ENCODE measurements around the gene SPRED2.

The SPRED2 gene

DNA sequence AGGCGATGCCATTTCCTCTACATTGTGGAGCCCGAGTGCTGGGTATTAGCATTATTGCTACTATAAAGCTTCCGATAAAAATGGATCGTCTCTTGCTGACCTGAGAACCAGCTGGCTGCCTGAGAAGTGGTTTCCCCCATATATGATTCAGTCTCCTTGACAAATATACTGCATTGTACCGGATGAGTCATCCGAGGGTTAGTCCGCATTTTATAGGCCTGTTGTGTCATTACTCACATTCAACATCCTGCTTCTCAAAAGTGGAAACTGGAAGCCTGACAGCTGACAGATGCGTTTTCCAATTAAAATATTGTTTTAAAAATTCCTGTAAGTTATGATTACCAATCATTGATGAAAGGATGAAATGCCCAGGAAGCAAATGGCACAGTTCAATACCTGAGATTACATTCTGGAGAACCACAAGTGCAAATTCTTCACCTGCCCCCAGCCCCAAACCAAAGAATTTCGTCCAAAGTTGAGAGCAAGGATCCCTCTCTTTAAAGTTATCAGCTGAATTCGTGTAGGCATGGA is 65.7 kb downstream of the SPRED2 start:
- Histone ChIP-seq H4K20me1 (ENCODE audit: insufficient read depth, low read length) (peaks cover 85% of the 10 kb centered on the region), H3K9ac (ENCODE audit: low read depth, low read length) (no peak overlapping the region), H3K4me2 (ENCODE audit: insufficient read depth, low read length) (no peak overlapping the region), H3K79me2 (ENCODE audit: insufficient read depth, low read length) (peaks cover 97% of the 10 kb centered on the region), H3K4me3 (ENCODE audit: low read depth in 1 of 2, low read length in 2 of 2) (no peak overlapping the region), H3K9me3 (ENCODE audit: insufficient read depth, low read length, severe bottlenecking) (no peaks in the 10 kb centered on the region), H2AFZ (ENCODE audit: low read depth, low read length) (no peak overlapping the region), H3K27me3 (ENCODE audit: insufficient read depth, low read length, poor library complexity) (no peaks in the 10 kb centered on the region), H3K27ac (ENCODE audit: low read length) (no peak overlapping the region), H3K36me3 (ENCODE audit: insufficient read depth, low read length) (no peaks in the 10 kb centered on the region), H3K4me1 (ENCODE audit: insufficient read depth, low read length) (peaks cover 13% of the 10 kb centered on the region)
- ATAC-seq (ENCODE audit: insufficient read depth, low read depth) (no peak), DNase-seq (no peak)
- TF ChIP-seq EZH2 (IDR thresholded peaks at IDR 0.05; ENCODE audit: borderline replicate concordance, low read depth, low read length, severe bottlenecking) = no peak
- TF ChIP-seq, protein P1, sequence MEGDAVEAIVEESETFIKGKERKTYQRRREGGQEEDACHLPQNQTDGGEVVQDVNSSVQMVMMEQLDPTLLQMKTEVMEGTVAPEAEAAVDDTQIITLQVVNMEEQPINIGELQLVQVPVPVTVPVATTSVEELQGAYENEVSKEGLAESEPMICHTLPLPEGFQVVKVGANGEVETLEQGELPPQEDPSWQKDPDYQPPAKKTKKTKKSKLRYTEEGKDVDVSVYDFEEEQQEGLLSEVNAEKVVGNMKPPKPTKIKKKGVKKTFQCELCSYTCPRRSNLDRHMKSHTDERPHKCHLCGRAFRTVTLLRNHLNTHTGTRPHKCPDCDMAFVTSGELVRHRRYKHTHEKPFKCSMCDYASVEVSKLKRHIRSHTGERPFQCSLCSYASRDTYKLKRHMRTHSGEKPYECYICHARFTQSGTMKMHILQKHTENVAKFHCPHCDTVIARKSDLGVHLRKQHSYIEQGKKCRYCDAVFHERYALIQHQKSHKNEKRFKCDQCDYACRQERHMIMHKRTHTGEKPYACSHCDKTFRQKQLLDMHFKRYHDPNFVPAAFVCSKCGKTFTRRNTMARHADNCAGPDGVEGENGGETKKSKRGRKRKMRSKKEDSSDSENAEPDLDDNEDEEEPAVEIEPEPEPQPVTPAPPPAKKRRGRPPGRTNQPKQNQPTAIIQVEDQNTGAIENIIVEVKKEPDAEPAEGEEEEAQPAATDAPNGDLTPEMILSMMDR (IDR thresholded peaks at IDR 0.05; ENCODE audit: borderline replicate concordance, extremely low read depth, low read length, poor library complexity, severe bottlenecking) = no peak

DNA sequence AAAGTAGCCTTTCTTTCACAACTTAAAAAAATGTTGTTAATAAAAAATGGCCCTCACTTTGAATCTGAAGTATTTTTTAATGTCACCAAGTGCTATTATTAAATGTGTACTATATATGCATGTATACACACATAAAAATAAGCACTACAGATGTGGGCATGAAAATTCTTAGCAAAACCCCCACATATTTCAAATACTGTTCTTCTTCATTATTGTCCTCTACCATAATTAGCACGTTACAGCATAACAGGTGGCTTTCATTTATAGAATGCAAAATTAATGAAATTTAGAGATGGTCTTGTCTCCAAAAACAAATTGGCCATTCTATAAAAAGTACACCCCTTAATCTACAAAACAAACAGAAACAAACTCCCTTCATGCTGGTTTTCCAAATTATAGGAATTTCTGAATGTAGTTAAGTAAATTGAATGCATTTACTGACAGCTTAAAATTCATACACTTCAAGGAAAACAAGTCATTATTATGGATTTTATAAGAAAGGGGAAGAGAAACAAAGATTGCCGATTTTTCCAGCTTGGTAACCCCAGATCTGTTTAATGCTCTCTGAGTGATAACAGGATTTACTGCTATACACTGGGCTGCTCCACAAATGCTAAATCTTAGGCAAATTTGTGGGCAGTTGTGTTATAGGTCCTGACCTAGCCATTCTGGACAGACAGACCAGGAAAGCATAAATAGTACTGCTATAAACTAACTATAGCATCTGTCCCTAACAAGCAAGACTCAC is 67.2 kb downstream of the SPRED2 start:
- peaks cover 10% of the 10 kb centered on the region for H3K4me1 ChIP-seq (ENCODE audit: insufficient read depth, low read length)

DNA sequence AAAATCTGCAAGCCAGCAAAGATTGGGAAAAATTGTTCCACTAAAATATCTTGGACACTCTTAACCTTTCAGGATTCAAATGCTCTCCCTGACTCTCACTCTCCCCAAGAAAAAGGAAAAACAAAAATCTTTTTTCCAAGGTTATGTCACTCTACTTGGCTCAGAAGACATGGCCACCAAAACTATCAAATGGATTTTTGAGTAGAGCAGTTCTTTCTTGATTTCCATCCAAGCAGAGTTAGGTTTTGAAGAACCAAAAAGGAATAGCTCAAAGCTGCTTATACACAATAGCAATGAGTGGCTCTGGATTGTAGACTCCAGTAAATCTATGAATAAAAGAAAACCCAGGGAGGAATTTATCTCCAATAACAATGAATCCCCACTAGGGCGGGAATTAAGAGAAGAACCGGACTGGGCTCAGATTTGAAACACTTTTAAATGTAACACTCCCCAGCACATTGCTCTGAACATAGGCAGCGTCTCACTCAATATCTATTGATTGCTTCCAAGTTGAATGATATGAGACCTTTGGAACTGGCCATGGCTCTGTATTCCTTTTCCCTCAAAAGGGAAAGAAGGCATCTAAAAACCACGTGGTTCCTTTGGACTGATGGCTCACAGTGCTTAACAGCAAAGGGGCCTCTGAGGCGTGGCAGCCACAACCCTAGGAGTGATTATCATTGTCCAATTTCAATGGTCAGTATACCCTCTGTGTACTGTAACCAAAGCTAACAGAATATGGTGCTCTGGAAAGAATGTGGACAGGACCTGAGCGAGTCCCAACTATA is 68.3 kb downstream of the SPRED2 start:
- Histone ChIP-seq H2AFZ (ENCODE audit: low read depth, low read length) (no peak overlapping the region), H3K4me1 (ENCODE audit: insufficient read depth, low read length) (peaks cover 21% of the 10 kb centered on the region), H4K20me1 (ENCODE audit: insufficient read depth, low read length) (peaks cover 72% of the 10 kb centered on the region), H3K4me2 (ENCODE audit: insufficient read depth, low read length) (no peak overlapping the region), H3K9ac (ENCODE audit: low read depth, low read length) (no peak overlapping the region), H3K27me3 (ENCODE audit: insufficient read depth, low read length, poor library complexity) (no peaks in the 10 kb centered on the region), H3K79me2 (ENCODE audit: insufficient read depth, low read length) (peaks cover 95% of the 10 kb centered on the region), H3K36me3 (ENCODE audit: insufficient read depth, low read length) (no peaks in the 10 kb centered on the region), H3K9me3 (ENCODE audit: insufficient read depth, low read length, severe bottlenecking) (no peaks in the 10 kb centered on the region), H3K4me3 (ENCODE audit: low read depth in 1 of 2, low read length in 2 of 2) (no peak overlapping the region), H3K27ac (ENCODE audit: low read length) (no peak overlapping the region)
- no peak for DNase-seq
- no peak for ATAC-seq (ENCODE audit: insufficient read depth, low read depth)
- no peak for TF ChIP-seq EZH2 (IDR thresholded peaks at IDR 0.05; ENCODE audit: borderline replicate concordance, low read depth, low read length, severe bottlenecking)
- TF ChIP-seq, protein P1 (IDR thresholded peaks at IDR 0.05; ENCODE audit: borderline replicate concordance, extremely low read depth, low read length, poor library complexity, severe bottlenecking) = no peak

More for the DNA sequence above, 67.2 kb downstream of the SPRED2 start:
- Histone ChIP-seq H3K4me3 (ENCODE audit: low read depth in 1 of 2, low read length in 2 of 2) (no peak overlapping the region), H4K20me1 (ENCODE audit: insufficient read depth, low read length) (peaks cover 75% of the 10 kb centered on the region), H3K9me3 (ENCODE audit: insufficient read depth, low read length, severe bottlenecking) (no peaks in the 10 kb centered on the region), H3K4me2 (ENCODE audit: insufficient read depth, low read length) (no peak overlapping the region), H3K27ac (ENCODE audit: low read length) (no peak overlapping the region), H2AFZ (ENCODE audit: low read depth, low read length) (no peak overlapping the region), H3K27me3 (ENCODE audit: insufficient read depth, low read length, poor library complexity) (no peaks in the 10 kb centered on the region), H3K79me2 (ENCODE audit: insufficient read depth, low read length) (peaks cover 97% of the 10 kb centered on the region), H3K36me3 (ENCODE audit: insufficient read depth, low read length) (no peaks in the 10 kb centered on the region), H3K9ac (ENCODE audit: low read depth, low read length) (no peak overlapping the region)
- TF ChIP-seq EZH2 (IDR thresholded peaks at IDR 0.05; ENCODE audit: borderline replicate concordance, low read depth, low read length, severe bottlenecking) = no peak
- TF ChIP-seq, protein P1 (IDR thresholded peaks at IDR 0.05; ENCODE audit: borderline replicate concordance, extremely low read depth, low read length, poor library complexity, severe bottlenecking) = no peak
- ATAC-seq (ENCODE audit: insufficient read depth, low read depth) (no peak), DNase-seq (no peak)

Data from DND-41 (cell line).